Progenitor cell of endocrine pancreas (in vitro differentiated cells): ENCODE results near the gene CNTN5. TPM values are rescaled to one million over a fixed set of nuclear protein-coding genes. Genes with fewer than 3 reads are reported as not detected.

Experiments
- DNase-seq: peaks from one replicate; pipeline ENCODE4 v3.0.0; 2021; ENCODE audit warnings: low spot score; ENCODE audit not compliant: unreplicated experiment
- H3K27ac Mint-ChIP-seq: 2 replicates; pipeline ENCODE4 v1.8.0; 2021; ENCODE audit warnings: mild to moderate bottlenecking, moderate library complexity, mixed read lengths
- H3K27me3 Mint-ChIP-seq: 2 replicates; pipeline ENCODE4 v1.8.0; 2021; ENCODE audit warnings: mixed read lengths
- H3K36me3 Mint-ChIP-seq: 2 replicates; pipeline ENCODE4 v1.8.0; 2022; ENCODE audit warnings: mixed read lengths; ENCODE audit not compliant: insufficient read depth
- H3K4me1 Mint-ChIP-seq: 2 replicates; pipeline ENCODE4 v1.8.0; 2021; ENCODE audit warnings: low read depth, mixed read lengths
- H3K4me3 Mint-ChIP-seq: 2 replicates; pipeline ENCODE4 v1.8.0; 2021; ENCODE audit warnings: low read depth, mild to moderate bottlenecking, moderate library complexity, mixed read lengths
- H3K9me3 Mint-ChIP-seq: 2 replicates; pipeline ENCODE4 v1.8.0; 2021; ENCODE audit warnings: low read depth, mixed read lengths
- long read RNA-seq: library from polyadenylated mRNA; unstranded; transcript quantifications from one replicate; pipeline ENCODE4 v2.0.0, GENCODE V29; 2020
- total RNA-seq: library from RNA; stranded (reverse); gene quantifications from 2 replicates; pipeline ENCODE4 v1.2.1, GENCODE V29; 2021
- TF ChIP-seq, protein P1 (sequence below): fragments of 200-600 bp; sonication (generic); IDR thresholded peaks from one replicate; pipeline ENCODE4 v1.5.0; 2021; ENCODE audit warnings: antibody characterized with exemption, mild to moderate bottlenecking; ENCODE audit not compliant: unreplicated experiment

The CNTN5 gene
- total RNA-seq = 0.50 and 1.2 TPM in 2 replicates
- long read RNA-seq, partial matches to known transcripts = 0 of 1 reads
- long read RNA-seq, other reads (novel, unspliced or antisense) = 1 of 1 reads

DNA sequence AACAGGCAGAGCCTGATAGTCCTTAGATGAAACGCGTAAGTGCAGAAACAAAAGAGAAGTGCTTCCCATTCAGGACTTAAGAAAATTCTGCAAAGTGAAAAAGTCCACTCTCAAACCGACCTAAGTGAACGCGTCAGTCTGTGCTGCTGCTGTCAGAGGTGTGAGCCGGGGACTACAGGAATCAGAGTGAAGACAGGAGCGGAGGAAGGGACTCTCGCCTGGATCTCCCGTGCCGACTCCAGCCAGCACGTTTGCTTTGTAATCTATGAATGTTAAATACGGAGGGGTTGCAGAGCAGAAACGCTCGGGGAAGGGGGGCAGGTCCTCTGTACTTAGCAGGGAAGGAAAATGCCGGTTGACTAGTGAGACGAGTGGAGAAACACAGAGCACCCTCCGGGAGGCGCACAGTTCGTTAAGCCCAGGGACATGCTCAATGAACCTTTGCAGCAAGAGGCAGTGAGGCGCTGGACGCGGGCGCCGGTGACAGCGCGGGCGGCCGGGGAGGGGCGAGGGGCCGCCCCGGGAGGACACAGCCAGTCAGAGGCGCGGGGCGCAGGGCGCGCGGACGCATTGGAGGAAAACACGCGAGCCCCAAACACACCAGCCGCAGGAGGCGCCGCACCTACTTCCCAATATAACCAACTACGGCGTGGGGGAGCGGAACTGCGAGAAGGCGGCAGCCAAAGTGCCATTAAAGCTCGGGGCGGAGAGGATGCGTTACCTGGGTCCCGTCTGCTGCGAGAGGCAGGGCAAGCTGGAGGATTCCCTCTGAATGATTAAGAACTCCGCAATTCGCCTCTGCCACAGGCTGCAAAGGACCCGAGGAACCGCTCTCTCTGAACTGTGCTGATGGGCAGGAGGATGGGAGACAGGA is at the start of gene CNTN5:
TSS of gene CNTN5 (plus strand) at position 598 of the 874 bp plus-strand sequence.
- H3K4me1 Mint-ChIP-seq = peaks cover 4% of the 10 kb centered on the region
- no peaks in the 10 kb centered on the region for H3K36me3 Mint-ChIP-seq
- TF ChIP-seq, protein P1, sequence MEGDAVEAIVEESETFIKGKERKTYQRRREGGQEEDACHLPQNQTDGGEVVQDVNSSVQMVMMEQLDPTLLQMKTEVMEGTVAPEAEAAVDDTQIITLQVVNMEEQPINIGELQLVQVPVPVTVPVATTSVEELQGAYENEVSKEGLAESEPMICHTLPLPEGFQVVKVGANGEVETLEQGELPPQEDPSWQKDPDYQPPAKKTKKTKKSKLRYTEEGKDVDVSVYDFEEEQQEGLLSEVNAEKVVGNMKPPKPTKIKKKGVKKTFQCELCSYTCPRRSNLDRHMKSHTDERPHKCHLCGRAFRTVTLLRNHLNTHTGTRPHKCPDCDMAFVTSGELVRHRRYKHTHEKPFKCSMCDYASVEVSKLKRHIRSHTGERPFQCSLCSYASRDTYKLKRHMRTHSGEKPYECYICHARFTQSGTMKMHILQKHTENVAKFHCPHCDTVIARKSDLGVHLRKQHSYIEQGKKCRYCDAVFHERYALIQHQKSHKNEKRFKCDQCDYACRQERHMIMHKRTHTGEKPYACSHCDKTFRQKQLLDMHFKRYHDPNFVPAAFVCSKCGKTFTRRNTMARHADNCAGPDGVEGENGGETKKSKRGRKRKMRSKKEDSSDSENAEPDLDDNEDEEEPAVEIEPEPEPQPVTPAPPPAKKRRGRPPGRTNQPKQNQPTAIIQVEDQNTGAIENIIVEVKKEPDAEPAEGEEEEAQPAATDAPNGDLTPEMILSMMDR = no peak
- peak; percentile 49 for DNase-seq
- peaks cover 52% of the 10 kb centered on the region for H3K27me3 Mint-ChIP-seq
- peak within 1 kb of the TSS; percentile 64 for H3K27ac Mint-ChIP-seq
- peak within 1 kb of the TSS; percentile 89 for H3K4me3 Mint-ChIP-seq
- no peaks in the 10 kb centered on the region for H3K9me3 Mint-ChIP-seq

DNA sequence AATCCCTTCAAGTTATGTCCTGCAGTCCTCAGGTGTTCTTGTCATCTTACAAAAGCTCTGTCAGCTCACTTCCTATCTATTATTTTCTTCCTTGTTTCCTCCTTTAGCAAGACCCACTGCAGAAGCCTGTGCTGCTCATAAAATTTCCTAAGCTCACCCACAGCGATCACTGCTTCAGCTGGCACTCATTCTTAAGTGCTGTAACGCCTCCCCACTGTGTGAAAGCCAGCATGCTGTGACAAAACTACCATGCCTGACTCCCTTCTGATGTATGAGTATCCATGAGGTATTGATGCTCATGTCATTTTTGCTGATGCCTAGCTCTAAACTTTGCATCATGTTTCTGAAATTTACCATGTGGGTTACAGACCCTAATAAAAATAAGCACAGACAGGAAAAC is 41.5 kb upstream of the CNTN5 start:
- DNase-seq = no peak

DNA sequence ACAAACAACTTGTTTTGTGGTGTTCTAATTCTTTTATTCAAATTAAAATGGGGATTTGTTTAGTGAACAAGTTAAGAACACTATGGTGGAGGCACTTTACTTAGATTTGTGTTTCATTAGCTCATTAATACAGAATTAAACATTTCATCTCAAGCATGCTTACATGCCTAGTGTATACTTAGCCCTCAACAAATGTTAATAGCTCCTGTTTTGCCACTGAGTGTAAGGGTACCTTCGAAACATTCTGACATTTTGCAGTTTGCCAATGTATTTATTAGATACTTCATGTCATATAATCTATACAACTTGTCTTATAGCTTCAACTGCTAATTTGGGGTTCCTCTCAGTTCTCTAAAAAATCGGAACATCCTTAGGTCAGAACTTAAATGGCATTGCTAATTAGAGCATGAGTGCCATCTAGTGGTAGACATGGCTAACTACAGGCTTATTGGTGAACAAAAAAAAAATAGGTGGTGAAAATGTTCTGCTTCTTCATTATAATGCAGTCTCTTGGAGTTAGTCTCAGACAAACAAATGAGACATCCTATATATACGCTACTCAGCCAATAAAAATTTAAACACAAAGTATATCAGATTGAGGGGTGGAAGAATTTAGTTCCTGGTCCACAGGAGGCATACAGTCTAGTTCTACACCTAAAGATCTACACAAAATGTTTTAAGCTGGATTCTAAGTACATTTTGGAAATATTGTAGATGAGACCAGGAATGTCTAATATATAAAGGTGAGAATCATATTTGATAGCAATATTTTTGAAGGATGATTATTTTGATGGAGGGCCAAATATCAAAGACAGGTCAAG is 4.9 kb upstream of the CNTN5 start:
- no peak overlapping the region for H3K4me3 Mint-ChIP-seq
- H3K36me3 Mint-ChIP-seq = no peaks in the 10 kb centered on the region
- DNase-seq = no peak
- H3K9me3 Mint-ChIP-seq = no peaks in the 10 kb centered on the region
- H3K27me3 Mint-ChIP-seq = peaks cover 27% of the 10 kb centered on the region
- H3K27ac Mint-ChIP-seq = no peak overlapping the region
- TF ChIP-seq, protein P1 = peak; percentile 93
- peaks cover 4% of the 10 kb centered on the region for H3K4me1 Mint-ChIP-seq

More for the DNA sequence above, 41.5 kb upstream of the CNTN5 start:
- TF ChIP-seq, protein P1 = no peak
- no peak overlapping the region for H3K4me3 Mint-ChIP-seq
- H3K4me1 Mint-ChIP-seq = no peaks in the 10 kb centered on the region
- no peak overlapping the region for H3K27ac Mint-ChIP-seq
- H3K27me3 Mint-ChIP-seq = no peaks in the 10 kb centered on the region
- no peaks in the 10 kb centered on the region for H3K36me3 Mint-ChIP-seq
- H3K9me3 Mint-ChIP-seq = peaks cover 15% of the 10 kb centered on the region

DNA sequence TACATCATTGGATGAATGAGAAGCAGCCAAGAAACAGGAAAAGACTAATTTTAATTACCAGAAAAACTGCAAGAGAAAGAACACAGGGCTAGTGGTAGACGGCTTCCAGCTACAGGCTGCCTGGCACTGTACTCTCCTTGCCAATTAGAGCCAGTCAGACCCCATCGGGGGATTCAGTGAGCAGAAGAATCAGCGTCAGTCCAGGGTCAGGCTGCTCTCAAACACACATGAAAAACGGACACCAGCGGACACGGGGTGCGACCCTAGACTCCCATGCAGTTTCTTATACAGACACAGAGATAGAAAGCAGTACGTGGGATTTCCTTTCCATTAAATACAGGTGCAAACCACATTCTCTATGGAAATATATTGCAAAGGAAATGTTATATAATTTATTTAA is 1.1 kb upstream of the CNTN5 start:
- H3K9me3 Mint-ChIP-seq = no peaks in the 10 kb centered on the region
- DNase-seq = no peak
- no peaks in the 10 kb centered on the region for H3K36me3 Mint-ChIP-seq
- peaks cover 52% of the 10 kb centered on the region for H3K27me3 Mint-ChIP-seq
- TF ChIP-seq, protein P1 = no peak
- H3K4me1 Mint-ChIP-seq = peaks cover 4% of the 10 kb centered on the region
- H3K4me3 Mint-ChIP-seq = peak overlapping the region; percentile 89
- no peak overlapping the region for H3K27ac Mint-ChIP-seq

DNA sequence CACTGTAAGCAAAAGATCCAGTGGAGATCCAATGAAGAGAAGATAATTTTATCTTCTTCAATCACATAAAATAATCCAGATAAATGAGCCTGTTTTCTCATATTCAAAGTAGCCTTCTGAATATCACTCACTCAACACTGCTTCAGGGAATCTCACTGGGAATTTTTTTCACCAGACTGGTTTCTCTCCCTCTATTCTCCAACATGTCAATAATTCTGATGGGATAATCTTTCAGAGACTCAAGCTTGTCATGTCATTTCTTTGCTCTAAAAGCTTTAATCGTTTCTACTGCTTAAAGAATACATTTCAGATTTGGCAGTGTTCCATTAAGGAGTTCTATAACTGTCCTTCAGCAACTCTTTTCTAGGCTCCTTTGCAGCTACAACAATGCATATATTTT is 16.3 kb downstream of the CNTN5 start:
- H3K27me3 Mint-ChIP-seq = no peaks in the 10 kb centered on the region
- no peaks in the 10 kb centered on the region for H3K9me3 Mint-ChIP-seq
- DNase-seq = no peak
- no peak overlapping the region for H3K27ac Mint-ChIP-seq
- H3K4me3 Mint-ChIP-seq = no peak overlapping the region
- peaks cover 9% of the 10 kb centered on the region for H3K4me1 Mint-ChIP-seq
- TF ChIP-seq, protein P1 = no peak
- H3K36me3 Mint-ChIP-seq = no peaks in the 10 kb centered on the region
